ENCODE results near the gene ETS2.
A peak's percentile ranks its signal among the peaks of the same experiment; 100 is the strongest.

The ETS2 gene

GRCh38 chr21:38805328-38806152 lies at the start of gene ETS2:
TSS of gene ETS2 (plus strand) at chr21:38805929. CDS start at chr21:38810035, 4,106 bp downstream.
- DNase-seq (ENCODE audit: low spot score): peak; percentile 70

- DNase-seq (ENCODE audit: low spot score): no peak
Measured at GRCh38 chr21:38756746-38757145, 49.0 kb upstream of the ETS2 start.

- no peak for DNase-seq (ENCODE audit: low spot score)
Measured at GRCh38 chr21:38758501-38759214, 47.1 kb upstream of the ETS2 start.

DNA sequence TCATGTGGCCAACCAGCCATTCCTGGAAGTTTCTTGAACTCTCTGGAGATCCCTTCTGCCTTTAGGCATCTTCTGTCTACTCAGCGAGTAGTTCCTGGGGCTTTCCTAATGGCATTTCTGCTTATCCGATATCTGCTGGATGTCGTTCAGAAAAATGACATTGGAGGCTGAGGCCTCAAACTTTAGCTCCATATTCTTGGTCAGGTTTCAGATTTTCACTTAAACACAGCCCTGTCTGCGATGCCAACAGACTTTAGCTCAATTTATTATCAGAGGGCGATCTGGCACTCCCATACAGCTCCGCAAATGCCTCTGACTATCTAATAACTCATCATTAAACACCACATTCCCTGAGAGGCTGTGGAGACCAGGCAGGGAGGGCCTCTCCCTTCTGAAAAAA lies 46.3 kb upstream of the ETS2 start:
- DNase-seq (ENCODE audit: low spot score): no peak

- DNase-seq (ENCODE audit: low spot score): no peak
Measured at GRCh38 chr21:38760017-38760761, 45.5 kb upstream of the ETS2 start.

- no peak for DNase-seq (ENCODE audit: low spot score)
Measured at GRCh38 chr21:38760762-38761155, 45.0 kb upstream of the ETS2 start.

DNA sequence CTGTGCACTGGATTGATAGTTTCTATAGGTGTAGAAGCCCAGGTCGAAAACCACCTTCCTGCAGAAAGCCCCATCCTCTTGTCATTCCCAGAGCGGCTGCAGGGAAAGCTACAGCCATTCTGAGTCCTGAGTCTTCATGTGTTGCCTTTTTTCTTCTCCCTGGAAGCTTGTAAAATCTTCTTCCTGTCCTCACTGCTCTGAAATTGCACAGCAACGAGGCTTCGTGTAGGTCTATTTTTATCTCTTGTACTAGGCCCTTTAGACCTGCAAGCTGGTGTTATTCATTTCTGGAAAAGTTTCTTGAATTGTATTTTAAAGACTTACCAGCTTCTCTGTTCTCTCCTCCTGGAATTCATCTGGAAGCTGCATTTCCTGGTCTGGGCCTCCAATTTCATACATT lies 44.2 kb upstream of the ETS2 start:
- no peak for DNase-seq (ENCODE audit: low spot score)

DNA sequence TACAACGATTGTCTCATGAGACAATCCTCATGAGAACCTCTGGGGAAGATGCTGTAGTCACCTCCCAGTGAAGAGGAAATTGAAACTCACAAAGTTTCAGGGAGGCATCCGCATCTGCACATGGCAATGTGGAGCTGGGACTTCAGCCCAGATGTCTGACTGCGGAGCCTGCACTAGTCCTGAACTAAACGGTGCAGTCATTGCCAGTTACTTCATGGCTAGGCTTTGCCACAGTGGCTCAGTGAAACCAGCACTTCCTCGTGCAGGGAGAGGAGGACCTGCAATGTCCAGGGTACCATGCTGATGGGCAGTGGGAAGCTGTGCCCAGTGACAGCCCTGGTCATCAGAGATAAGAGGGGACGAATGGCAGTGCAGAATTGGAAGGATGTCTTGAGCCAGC lies 40.7 kb upstream of the ETS2 start:
- no peak for DNase-seq (ENCODE audit: low spot score)

DNA sequence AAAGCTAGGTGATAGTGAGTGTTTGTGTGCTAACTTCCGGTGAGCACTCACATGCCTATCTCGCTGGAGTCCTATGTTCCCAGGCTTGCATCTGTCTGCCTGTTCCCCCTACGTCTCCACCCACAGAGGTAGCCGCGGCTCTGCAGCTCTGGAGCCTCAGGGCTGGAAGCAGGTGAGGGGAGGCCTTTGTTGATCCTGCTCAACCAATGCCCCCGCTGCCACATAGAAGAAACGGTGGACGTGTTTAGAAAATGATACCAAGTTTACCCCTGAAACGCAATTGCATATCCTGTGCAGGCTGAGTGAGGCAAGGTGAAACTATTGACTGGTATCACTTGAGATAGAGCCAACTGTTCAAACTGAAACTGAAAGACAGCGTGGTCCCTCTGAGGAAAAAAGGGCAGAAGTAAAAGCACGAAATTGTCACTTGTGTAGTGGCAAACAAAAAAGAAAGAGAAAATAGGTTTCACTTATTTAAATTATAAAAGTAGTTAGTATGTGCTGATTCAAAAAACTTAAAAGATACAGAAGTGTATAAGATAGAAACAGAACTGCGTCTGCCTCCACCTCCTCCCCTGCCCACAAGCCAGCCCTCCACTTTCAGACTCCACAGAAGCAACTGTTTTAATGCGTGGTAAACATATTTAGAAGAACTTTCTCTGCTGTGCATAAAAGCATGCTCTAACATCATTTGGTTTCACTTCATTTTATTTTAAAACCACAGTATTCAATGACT lies 38.6 kb upstream of the ETS2 start:
- DNase-seq (ENCODE audit: low spot score): peak; percentile 71

GRCh38 chr21:38768471-38769063 lies 37.2 kb upstream of the ETS2 start:
- peak; percentile 16 for DNase-seq (ENCODE audit: low spot score)

DNA sequence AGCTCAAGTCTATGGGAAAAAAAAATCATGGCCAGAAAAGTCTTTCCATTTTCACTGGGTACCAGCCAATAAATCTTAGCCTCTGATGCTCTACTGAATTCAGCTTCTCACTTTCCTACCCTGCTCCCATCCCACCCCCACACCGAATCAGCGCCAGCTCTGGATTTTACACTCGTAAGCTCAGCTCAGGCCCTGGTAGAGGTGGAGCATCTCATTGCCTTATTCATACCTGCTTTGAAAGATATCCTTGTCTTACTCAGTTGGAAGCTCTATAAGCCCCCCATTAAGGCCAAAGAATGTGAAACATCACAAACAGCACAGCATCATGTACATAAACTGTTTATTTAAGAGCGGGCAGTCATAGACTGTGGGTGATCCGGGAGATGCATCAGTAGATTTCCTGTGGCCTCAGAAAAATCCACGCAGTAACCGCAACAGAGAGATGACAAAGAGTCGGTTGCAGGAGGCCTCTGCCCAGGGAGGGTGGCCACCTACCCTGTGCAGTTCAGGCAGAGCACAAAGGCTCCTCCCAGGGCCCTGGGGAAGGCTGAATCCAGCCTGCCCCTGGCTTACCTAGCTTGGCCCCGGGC lies 36.4 kb upstream of the ETS2 start:
- no peak for DNase-seq (ENCODE audit: low spot score)

DNA sequence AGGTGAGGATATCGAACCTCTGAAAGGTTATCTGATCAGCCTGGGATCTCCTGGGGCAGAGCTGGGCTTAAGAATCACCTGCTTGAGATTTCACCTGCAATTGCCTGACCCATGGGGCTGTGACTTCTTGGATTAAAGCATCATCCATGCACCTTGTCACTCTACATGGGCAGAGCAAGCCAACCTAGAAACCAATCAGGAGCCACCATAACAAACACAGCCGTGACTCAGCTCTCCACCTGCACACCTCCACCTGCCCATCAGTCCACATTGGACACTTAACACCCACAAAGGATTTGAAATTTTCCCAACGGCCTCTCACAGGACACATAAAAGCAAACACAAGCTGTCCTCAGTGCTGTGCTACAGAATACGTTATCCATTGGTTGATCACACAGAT lies 35.1 kb upstream of the ETS2 start:
- DNase-seq (ENCODE audit: low spot score): no peak

DNA sequence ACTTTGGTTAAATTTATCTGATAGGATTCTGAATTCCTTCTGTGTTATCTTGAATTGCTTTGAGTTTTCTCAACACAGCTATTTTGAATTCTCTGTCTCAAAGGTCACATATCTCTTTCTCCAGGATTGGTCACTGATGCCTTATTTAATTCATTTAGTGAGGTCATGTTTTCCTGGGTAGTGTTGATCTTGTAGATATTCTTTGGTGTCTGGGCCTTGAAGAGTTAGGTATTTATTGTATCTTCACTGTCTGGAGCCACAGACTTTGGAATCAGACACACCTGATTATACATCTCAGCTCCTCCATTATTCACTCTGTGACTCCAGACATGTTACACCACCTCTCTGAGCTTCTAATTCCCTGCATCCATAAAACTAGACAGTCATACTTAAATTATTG lies 34.2 kb upstream of the ETS2 start:
- no peak for DNase-seq (ENCODE audit: low spot score)

DNA sequence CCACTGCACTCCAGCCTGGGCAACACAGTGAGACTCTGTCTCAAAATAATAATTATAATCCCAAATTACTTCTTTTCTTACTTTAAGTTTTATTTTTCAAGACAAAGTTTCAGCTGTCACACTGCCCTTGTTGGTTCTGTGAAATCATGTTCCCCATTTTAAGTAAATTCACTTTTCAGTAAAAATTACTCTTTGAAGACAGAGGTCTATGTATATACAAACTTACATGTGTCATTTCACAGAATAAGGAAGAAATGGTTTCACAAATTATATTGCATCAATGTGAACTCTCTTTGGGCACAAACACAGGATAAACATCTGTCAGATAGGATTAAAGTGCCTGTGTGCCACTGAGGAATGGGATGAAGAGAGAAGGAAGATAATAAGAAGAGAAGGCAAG lies 33.1 kb upstream of the ETS2 start:
- no peak for DNase-seq (ENCODE audit: low spot score)

- DNase-seq (ENCODE audit: low spot score): no peak
Measured at GRCh38 chr21:38773099-38774061, 32.3 kb upstream of the ETS2 start.

- DNase-seq (ENCODE audit: low spot score): no peak
Measured at GRCh38 chr21:38774152-38774551, 31.6 kb upstream of the ETS2 start.

DNA sequence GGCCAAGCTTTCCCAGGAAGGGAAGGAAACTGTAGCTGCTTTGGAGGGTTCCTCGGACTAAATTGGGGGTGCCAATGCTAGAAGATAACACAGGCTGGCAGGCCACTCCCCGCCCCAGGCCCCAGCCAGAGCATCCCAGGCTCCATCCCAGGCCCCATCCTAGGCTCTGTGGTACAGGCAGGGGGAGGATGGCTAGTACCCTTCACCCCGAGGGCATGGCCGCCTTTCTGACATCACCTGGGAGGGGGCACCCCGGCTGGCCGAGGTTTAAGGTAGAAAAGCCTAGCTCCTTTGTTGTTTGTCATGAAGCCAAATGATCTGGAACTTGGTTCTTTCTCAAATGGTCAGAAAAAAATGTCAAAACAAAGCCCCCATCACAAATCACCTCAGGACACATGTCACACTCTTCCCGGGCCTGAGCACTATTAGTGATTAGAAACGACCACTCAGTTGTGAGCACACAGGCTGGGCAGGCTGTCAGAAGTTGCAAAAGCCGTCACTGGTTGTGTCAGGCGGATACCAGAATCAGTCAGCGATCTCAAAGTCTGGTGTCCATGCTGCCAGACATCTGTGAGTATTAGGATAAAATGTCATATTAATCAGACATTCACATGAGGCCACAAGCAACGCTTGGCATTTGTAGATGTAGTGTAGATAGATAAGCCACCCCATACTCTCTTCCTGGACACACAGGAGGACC lies 31.0 kb upstream of the ETS2 start:
- DNase-seq (ENCODE audit: low spot score): no peak

- DNase-seq (ENCODE audit: low spot score): no peak
Measured at GRCh38 chr21:38775733-38776132, 30.0 kb upstream of the ETS2 start.

GRCh38 chr21:38777015-38777414 lies 28.7 kb upstream of the ETS2 start:
- DNase-seq (ENCODE audit: low spot score): no peak

DNA sequence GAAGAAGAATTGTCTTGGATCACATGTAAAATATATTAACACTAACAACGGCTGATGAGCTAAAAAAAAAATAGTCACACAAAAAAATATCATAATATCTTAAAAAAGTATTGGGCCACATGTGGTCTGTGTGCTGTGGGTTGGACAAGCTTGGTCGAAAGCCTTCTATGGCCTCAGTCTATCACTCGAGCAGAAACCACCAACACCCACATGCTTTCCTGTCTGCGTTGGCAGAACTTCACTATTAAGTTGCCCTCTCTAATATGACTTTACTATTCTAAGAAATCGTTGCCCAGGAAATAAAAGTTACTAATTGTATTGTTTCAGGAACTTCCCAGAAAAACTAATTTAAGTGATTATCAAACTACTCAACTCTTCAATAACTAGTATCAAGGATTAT lies 28.2 kb upstream of the ETS2 start:
- no peak for DNase-seq (ENCODE audit: low spot score)

All from CD4-positive, alpha-beta T cell treated with Interleukin-6 at 100 ng/mL for 8 hours (primary cell).